A549 (cell line): ENCODE results near the gene TGM3.

Source experiments
- CTCF ChIP-seq: fragments of >200 bp; sonication (Bioruptor Twin); formaldehyde crosslinking; IDR thresholded peaks from 3 replicates; pipeline ENCODE4 v1.5.1; 2016
- EP300 ChIP-seq, 2 experiments: fragments of >200 bp; sonication (Bioruptor Twin); formaldehyde crosslinking; IDR thresholded peaks; 2 replicates in 1 of 2; 3 replicates in 1 of 2; pipeline ENCODE4 v1.6.1; 2016 to 2017
- HOXB13 ChIP-seq: fragments of 250-450 bp; sonication (Bioruptor Pico); IDR thresholded peaks from 2 replicates; pipeline ENCODE4 v1.5.0; 2020; ENCODE audit warnings: low read depth, mild to moderate bottlenecking, moderate library complexity
- JUN ChIP-seq, 2 experiments: fragments of >200 bp; sonication (Bioruptor Twin); formaldehyde crosslinking; IDR thresholded peaks; 2 replicates in 1 of 2; 3 replicates in 1 of 2; pipeline ENCODE4 v1.6.1; 2016 to 2017
- JUNB ChIP-seq: fragments of >200 bp; sonication (Bioruptor Twin); formaldehyde crosslinking; IDR thresholded peaks from 2 replicates; pipeline ENCODE4 v1.6.1; 2016
- POLR2A ChIP-seq: IDR thresholded peaks from 2 replicates; pipeline ENCODE4 v1.6.1; 2012; ENCODE audit warnings: mild to moderate bottlenecking, low read length
- TF ChIP-seq, protein P1 (sequence below): fragments of >200 bp; sonication (Bioruptor Twin); formaldehyde crosslinking; IDR thresholded peaks from 3 replicates; pipeline ENCODE4 v1.6.1; 2016

DNA sequence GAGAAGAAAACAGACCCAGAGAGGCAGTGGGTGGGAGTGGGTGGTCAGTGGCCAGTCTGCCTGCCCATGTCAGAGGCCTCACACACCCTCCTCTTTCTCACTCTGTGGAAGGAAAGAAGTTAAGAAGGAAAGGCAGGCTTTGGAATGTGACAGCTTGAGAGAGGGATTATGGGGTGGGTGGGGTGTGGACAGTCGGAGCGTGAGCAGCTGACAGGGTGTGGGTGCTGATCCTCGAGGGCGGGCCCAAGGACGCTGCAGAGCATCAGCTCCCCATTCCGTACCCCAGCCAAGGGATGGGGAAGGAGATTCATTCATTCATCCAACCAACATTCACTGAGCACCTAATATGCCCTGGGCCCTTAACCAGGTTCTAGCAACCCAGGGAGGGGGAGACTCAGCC, 89.7 kb downstream of the TGM3 start:
- TF ChIP-seq, protein P1, sequence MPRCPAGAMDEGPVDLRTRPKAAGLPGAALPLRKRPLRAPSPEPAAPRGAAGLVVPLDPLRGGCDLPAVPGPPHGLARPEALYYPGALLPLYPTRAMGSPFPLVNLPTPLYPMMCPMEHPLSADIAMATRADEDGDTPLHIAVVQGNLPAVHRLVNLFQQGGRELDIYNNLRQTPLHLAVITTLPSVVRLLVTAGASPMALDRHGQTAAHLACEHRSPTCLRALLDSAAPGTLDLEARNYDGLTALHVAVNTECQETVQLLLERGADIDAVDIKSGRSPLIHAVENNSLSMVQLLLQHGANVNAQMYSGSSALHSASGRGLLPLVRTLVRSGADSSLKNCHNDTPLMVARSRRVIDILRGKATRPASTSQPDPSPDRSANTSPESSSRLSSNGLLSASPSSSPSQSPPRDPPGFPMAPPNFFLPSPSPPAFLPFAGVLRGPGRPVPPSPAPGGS, result no peak
- TF ChIP-seq CTCF, result no peak
- TF ChIP-seq EP300 (IDR thresholded peaks at IDR 0.05), result no peak
- no peak for TF ChIP-seq HOXB13 (CRISPR knock-in tag)
- no peak for TF ChIP-seq JUNB
- no peak for TF ChIP-seq POLR2A
- TF ChIP-seq JUN (IDR thresholded peaks at IDR 0.05), result no peak
